Astrocyte (in vitro differentiated cells and primary cell): ENCODE measurements around the gene NR4A3.

ENCODE experiments used
- EZH2 ChIP-seq: IDR thresholded peaks from 2 replicates; pipeline ENCODE4 v1.6.1; 2012; ENCODE audit warnings: mild to moderate bottlenecking, low read length, inconsistent platforms; ENCODE audit not compliant: insufficient read depth
- TF ChIP-seq, protein P1 (sequence below): IDR thresholded peaks from 2 replicates; pipeline ENCODE4 v1.5.1; 2011; ENCODE audit warnings: low read depth, mild to moderate bottlenecking, inconsistent platforms, low read length, moderate library complexity; ENCODE audit not compliant: insufficient read depth

DNA sequence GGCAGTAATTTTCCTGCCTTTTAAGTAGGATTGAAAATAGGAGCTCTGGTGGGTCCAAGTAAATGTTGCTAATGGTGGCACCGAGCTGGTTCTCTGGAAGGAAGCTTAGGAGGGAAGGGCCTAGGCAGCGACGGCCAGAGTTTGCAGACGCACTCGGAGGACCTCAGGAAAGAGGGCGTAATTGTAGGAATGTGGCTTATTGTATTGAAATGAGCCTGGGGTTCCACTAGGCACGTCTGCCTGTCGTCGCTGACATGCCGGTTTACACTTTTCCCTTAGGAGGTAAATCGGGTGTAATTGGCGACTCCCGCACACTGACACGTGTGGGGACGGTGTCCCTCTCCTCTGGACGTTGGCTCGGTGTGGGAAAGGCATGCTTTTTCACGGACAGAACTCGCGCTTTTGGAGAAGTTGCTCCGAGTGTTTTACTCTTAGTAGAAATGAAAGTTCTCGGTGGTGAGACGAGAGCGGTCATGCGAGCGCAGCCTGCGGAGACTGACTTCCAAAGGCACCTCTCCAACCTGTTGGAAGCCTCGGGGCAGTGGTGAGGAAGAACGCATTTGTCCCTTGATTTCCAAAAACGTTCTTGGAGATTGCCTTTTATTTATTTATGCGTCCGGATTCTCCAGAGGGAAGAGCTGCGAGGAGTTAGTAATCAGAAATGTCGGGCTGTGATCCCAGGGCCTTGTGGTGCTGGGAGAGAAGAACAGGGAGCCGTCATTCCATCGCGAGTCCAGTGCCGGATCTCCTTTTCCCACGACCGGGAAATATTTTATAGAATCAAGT lies 1.3 kb downstream of the NR4A3 start:
- TF ChIP-seq, protein P1, sequence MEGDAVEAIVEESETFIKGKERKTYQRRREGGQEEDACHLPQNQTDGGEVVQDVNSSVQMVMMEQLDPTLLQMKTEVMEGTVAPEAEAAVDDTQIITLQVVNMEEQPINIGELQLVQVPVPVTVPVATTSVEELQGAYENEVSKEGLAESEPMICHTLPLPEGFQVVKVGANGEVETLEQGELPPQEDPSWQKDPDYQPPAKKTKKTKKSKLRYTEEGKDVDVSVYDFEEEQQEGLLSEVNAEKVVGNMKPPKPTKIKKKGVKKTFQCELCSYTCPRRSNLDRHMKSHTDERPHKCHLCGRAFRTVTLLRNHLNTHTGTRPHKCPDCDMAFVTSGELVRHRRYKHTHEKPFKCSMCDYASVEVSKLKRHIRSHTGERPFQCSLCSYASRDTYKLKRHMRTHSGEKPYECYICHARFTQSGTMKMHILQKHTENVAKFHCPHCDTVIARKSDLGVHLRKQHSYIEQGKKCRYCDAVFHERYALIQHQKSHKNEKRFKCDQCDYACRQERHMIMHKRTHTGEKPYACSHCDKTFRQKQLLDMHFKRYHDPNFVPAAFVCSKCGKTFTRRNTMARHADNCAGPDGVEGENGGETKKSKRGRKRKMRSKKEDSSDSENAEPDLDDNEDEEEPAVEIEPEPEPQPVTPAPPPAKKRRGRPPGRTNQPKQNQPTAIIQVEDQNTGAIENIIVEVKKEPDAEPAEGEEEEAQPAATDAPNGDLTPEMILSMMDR = no peak
- no peak for TF ChIP-seq EZH2
